MCF 10A (cell line): Measurements from ENCODE around the gene CCR1. TPM values are rescaled to one million over a fixed set of nuclear protein-coding genes. Genes with fewer than 3 reads are reported as not detected.
A peak's percentile ranks its signal among the peaks of the same experiment; 100 is the strongest.

Experiments
- BruUV-seq: library from RNA; stranded (reverse); fragments of 400-500 nt; replicated peaks from 2 replicates; lab custom pipeline; 2021; lab: Mats Ljungman, UMichigan
- CTCF ChIA-PET: fragments of 300-600 bp; sonication (Branson Sonifier 250); formaldehyde crosslinking; extraction: SDS; loops from one replicate; lab custom pipeline; 2021; ENCODE audit warnings: antibody characterized with exemption, inconsistent platforms; lab: Yijun Ruan, JAX
- POLR2A ChIA-PET: fragments of 300-600, 350-650 bp; sonication (Branson Sonifier 250); formaldehyde crosslinking; extraction: SDS; loops from one replicate; lab custom pipeline; 2020; ENCODE audit warnings: antibody characterized with exemption, inconsistent platforms; lab: Yijun Ruan, JAX
- DNase-seq: peaks from one replicate; pipeline ENCODE4 v3.0.0-alpha.2; 2018; ENCODE audit not compliant: unreplicated experiment
- H3K27ac Mint-ChIP-seq: one replicate; pipeline ENCODE4 v1.8.0; 2022; ENCODE audit warnings: mild to moderate bottlenecking, low read depth, mixed read lengths; ENCODE audit not compliant: unreplicated experiment
- H3K27me3 Mint-ChIP-seq: one replicate; pipeline ENCODE4 v1.8.0; 2022; ENCODE audit warnings: mixed read lengths; ENCODE audit not compliant: insufficient read depth, unreplicated experiment
- H3K36me3 Mint-ChIP-seq: one replicate; pipeline ENCODE4 v1.8.0; 2022; ENCODE audit warnings: mild to moderate bottlenecking, moderate library complexity, mixed read lengths; ENCODE audit not compliant: insufficient read depth, unreplicated experiment
- H3K4me1 Mint-ChIP-seq: one replicate; pipeline ENCODE4 v1.8.0; 2022; ENCODE audit warnings: mixed read lengths; ENCODE audit not compliant: insufficient read depth, unreplicated experiment
- H3K4me3 Mint-ChIP-seq: one replicate; pipeline ENCODE4 v1.8.0; 2022; ENCODE audit warnings: mild to moderate bottlenecking, moderate library complexity, mixed read lengths; ENCODE audit not compliant: unreplicated experiment
- H3K9me3 Mint-ChIP-seq: one replicate; pipeline ENCODE4 v1.8.0; 2022; ENCODE audit warnings: mixed read lengths; ENCODE audit not compliant: unreplicated experiment
- CTCF ChIP-seq: fragments of 200-600 bp; IDR thresholded peaks from one replicate; pipeline ENCODE4 v1.8.0; 2022; ENCODE audit warnings: antibody characterized with exemption, mild to moderate bottlenecking; ENCODE audit not compliant: unreplicated experiment
- intact Hi-C: fragments of 100-400 bp; cut with micrococcal nuclease; formaldehyde crosslinking; loops from 2 replicates; pipeline ENCODE4 v1.14.1; 2022
- total RNA-seq: library from RNA; stranded (reverse); gene quantifications from 2 replicates; pipeline ENCODE4 v1.2.3, GENCODE V29; 2022

CCR1 gene
- total RNA-seq, 1 experiment from 2014 or later: not detected

DNA sequence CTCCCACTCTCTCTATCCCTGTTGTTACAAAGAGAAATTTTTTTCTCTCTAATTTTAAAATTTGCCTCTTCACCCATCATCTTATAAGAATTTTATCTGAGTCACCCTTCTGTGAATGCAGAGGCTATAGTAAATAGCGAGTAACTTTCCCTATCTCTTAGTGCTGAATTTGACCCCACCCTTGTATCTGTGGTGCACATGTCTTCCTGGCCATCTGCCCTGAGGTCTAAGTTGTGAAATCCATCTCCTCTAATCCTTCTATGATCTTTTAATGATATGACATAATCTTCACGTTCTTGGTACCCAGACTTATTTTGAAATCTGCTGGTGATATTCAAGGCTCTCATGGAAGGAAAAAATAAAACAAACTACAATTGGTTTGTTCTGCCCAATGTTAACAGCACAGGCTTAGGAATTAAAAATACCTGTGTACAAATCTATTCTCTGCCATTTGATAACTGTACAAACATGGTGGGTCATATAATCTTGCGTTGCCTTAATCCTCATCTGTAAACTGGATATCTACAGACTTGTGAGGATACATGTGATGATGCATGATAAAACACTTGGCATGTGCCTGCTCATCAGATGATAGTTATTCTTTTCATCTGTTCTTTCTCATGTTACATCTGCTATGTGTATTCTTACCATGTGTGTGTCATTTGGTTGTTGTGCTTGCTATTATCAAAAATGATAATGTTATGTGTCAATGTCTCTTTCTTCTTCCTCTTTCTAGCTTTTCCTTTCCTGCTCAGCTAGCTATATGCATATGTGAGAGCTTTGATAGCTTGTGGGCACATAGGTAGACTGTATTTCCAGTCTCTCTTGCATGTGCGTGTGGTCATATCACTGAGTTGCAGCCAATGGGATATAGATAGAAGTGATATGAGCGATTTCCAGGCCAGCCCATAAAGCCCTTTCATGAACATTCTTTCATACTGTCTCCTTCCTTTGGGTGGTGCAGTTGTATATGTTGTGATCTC lies 20.4 kb upstream of the CCR1 start:
- BruUV-seq: no TSS peak
- peaks cover 43% of the 10 kb centered on the region for H3K27me3 Mint-ChIP-seq
- peaks cover 6% of the 10 kb centered on the region for H3K36me3 Mint-ChIP-seq
- H3K27ac Mint-ChIP-seq: peak overlapping the region; percentile 18
- peak; percentile 85 for DNase-seq
- CTCF ChIA-PET: no interaction called here
- intact Hi-C loops: no loop called here
- peaks cover 14% of the 10 kb centered on the region for H3K4me1 Mint-ChIP-seq
- no peak overlapping the region for H3K4me3 Mint-ChIP-seq
- H3K9me3 Mint-ChIP-seq: no peaks in the 10 kb centered on the region
- TF ChIP-seq CTCF: no peak
- POLR2A ChIA-PET: interaction anchor here (0.5 to 1.2 kb wide), 3 partner anchors 9 to 1704 kb away, joined by 3 to 4 read pairs (median 4); no protein-coding TSS in a partner anchor

- Mint-ChIP-seq H3K4me1 (no peaks in the 10 kb centered on the region), H3K27ac (no peak overlapping the region), H3K36me3 (no peaks in the 10 kb centered on the region), H3K4me3 (no peak overlapping the region), H3K27me3 (peaks cover 7% of the 10 kb centered on the region), H3K9me3 (peaks cover 14% of the 10 kb centered on the region)
- no peak for TF ChIP-seq CTCF
- POLR2A ChIA-PET: interaction anchor here (2.3 kb wide), 1 partner anchor 90 kb away, joined by 7 read pairs; no protein-coding TSS in a partner anchor
- no TSS peak for BruUV-seq
- CTCF ChIA-PET: interaction anchor here (1.2 to 1.5 kb wide), 4 partner anchors 8 to 150 kb away, joined by 3 to 5 read pairs (median 3); no protein-coding TSS in a partner anchor
- intact Hi-C loops: no loop called here
- no peak for DNase-seq
Measured at GRCh38 chr3:46222435-46223161, 14.5 kb upstream of the CCR1 start.

DNA sequence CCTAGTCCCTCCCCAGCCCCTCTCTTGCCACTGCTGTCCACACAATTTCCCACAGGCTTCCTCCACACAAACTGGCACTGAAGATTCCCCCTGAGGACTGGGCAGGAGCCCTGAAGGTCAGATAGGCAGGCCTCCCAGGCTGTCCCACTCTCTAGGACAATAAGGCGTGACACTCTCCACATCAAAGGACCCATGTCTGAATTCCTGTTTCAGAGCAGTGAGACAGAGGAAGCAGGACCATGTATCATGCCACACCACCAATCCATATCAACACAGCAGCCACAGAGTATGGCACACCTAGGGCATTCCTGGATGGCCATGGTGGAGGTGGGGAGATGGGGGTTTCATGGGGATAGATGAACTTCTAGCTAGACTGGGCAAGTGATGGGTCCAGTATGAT lies 13.8 kb upstream of the CCR1 start:
- Mint-ChIP-seq H3K27ac (no peak overlapping the region), H3K27me3 (peaks cover 12% of the 10 kb centered on the region), H3K4me3 (no peak overlapping the region), H3K36me3 (no peaks in the 10 kb centered on the region), H3K9me3 (peaks cover 16% of the 10 kb centered on the region), H3K4me1 (no peaks in the 10 kb centered on the region)
- DNase-seq: no peak
- intact Hi-C loops: no loop called here
- no peak for TF ChIP-seq CTCF
- BruUV-seq: no TSS peak
- ChIA-PET CTCF (interaction anchor here (1.4 to 1.5 kb wide), 2 partner anchors 8 to 147 kb away, joined by 3 to 5 read pairs; no protein-coding TSS in a partner anchor), POLR2A (interaction anchor here (2.3 kb wide), 1 partner anchor 90 kb away, joined by 7 read pairs; no protein-coding TSS in a partner anchor)

DNA sequence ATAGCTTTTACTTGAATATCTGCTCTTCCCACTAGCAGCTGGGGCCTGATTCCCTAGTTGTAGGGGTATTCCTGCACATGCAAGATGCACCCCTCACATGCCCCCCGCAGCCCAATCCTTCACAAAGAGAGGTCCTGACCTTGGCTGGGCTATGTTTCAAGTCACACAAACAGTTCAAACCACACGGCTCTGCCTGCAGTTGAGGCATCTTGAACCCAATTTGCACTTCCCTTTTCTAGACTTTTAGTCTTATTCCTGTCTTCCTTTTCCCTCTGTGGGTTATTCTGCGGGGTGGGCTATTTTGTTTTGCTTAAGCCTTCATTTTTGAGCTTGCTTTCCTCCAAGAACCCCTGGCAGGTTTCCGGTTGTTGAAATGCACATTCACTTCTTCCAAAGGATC lies 13.3 kb upstream of the CCR1 start:
- BruUV-seq: no TSS peak
- H3K27me3 Mint-ChIP-seq: peaks cover 12% of the 10 kb centered on the region
- no peak overlapping the region for H3K4me3 Mint-ChIP-seq
- intact Hi-C loops: no loop called here
- H3K4me1 Mint-ChIP-seq: no peaks in the 10 kb centered on the region
- TF ChIP-seq CTCF: no peak
- CTCF ChIA-PET: no interaction called here
- peaks cover 16% of the 10 kb centered on the region for H3K9me3 Mint-ChIP-seq
- DNase-seq: no peak
- no peak overlapping the region for H3K27ac Mint-ChIP-seq
- no peaks in the 10 kb centered on the region for H3K36me3 Mint-ChIP-seq
- POLR2A ChIA-PET: interaction anchor here (2.3 kb wide), 1 partner anchor 91 kb away, joined by 7 read pairs; no protein-coding TSS in a partner anchor
